ENCODE results near the gene SH3RF3.

Gene SH3RF3

DNA sequence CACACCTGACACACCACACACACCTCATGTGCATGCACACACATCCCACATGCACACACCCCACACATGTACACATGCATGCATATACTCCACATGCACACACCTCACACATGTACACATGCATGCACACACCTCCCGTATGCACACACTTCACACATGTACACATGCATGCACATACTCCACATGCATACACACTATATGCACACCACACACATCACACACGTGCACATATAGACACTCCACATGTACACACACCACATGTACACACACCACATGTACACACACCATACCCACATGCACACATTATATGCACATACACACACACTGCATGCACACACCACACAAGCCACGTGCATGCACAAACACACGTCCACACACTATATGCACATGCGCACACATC lies 384.2 kb downstream of the SH3RF3 start:
- DNase-seq (ENCODE audit: low read depth in 1 of 2, low spot score in 1 of 2): no peak

DNA sequence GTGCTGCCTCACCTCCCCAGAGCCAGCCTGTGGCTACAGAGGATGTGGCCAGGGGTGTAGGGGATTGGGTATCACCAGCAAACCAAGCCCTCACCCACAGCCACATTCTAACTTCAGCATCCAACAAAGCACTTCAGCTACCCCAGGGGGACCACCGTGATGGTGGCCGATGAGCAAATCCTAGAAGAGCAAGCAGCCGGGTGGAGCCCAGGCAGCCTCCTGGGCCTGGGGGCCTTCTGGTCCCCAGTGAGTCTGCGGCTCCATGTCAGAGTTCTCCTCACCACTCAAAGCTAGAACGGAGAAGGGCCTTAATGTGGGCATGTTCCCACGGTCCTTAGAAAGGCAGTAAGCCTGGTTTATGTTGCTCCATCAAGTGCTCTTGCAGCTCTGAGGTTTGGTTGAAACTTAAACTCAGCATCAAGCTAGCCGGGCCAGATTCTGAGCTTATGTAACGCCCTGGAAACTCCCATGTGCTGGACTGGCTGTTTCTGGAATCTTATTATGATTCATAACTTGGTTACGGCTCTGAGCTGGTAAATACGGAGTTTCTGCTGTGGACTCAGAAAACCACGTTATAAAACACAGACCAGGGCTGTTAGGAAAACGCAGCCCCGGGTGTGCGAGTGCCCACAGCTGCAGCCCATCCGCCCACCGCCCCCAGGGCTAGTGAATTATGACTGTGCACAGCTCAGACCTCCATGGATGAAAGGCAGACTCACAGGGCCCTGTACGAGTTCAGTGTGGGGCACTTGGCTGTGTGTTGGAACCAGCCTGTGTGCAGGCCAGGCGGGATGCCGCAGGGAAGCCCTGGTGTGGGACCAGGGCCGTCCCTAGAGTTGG lies 385.0 kb downstream of the SH3RF3 start:
- DNase-seq (ENCODE audit: low read depth in 1 of 2, low spot score in 1 of 2): no peak

DNA sequence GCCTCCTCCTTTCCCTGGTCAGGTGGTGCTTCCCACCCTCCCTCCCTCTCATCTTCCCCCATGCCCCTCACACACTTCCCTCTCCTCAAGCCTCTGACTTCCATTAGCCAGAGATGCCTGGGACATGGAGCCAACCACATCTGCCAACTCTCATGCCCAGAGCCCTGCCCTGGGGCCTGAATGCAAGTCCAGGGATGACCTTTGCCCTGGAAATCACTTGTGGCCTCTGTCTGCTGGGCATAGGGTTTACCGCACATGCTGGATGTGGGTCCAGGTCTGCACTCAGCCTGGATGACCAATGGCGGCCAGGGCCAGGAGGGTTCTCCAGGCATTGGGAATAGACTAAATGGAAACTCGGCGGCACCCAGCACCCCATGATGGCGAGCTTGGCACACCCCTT lies 385.9 kb downstream of the SH3RF3 start:
- no peak for DNase-seq (ENCODE audit: low read depth in 1 of 2, low spot score in 1 of 2)

DNA sequence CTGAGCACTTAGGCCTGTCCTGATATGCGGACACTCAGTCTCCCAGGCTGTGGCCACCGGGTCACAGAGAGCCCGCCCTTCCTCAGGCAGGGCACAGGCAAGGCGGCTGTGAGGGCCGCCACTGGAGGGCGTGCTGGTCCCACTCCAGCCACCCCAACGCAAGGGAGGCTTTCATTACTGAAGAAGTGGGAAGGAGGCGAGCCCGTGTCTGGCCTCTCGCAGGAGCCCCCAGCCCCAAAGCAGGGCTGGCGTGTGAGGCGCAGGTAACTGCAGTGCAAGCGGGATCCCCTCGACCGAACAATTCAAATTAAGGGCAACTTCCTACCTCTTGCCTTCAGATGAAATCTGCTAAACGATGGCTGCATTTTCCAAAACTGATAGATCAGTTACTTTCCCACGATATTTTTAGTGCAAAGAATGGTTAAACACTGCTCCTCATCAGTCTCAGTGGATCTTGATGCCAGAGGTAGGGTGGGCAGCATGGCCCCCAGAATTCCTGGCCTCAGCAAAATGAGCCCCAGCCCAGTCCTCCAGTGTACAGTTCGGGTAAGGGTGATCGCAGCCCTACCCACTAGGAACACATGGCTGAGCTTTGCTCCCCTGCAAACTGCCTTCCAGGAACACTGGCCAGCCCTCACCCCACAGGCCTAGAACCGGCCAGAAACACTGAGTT lies 387.6 kb downstream of the SH3RF3 start:
- DNase-seq (ENCODE audit: low read depth in 1 of 2, low spot score in 1 of 2): no peak

DNA sequence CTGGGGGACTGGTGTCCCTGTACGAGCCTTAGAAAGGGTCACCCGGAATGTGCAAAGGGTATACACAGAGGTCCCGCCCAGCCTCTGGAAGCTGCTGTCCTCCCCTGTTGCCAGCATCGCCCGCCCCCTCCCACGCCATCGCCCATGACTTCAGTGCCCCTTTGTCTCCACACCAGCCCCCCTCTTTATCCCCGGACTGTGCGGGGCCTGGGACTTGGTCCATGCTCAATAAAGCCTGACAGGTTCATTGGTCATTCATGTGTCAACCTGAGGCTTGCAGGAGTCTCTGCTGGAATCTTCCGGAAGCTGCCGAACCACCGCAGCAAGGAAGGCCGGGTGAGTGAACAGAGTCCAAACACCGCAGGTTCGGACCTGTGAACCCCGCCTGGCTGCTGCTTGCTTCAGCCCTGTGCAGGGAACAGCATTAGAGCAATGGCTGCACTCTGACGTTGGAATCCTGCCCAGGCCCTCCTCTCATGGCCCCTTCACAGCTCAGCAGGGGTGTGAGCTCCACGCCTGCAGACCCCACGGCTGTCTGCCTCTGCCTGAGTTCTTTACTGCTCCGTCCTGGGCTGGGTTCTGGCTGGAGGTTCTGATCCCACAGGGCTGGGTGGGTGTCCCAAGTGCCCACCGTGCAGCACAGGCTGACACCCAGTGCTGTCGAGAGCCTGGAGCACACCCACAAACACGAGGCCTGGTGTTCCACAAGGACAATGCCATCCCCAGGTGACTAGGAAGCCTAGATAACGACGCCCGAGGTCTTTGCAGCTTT lies 388.3 kb downstream of the SH3RF3 start:
- DNase-seq (ENCODE audit: low read depth in 1 of 2, low spot score in 1 of 2): no peak

DNA sequence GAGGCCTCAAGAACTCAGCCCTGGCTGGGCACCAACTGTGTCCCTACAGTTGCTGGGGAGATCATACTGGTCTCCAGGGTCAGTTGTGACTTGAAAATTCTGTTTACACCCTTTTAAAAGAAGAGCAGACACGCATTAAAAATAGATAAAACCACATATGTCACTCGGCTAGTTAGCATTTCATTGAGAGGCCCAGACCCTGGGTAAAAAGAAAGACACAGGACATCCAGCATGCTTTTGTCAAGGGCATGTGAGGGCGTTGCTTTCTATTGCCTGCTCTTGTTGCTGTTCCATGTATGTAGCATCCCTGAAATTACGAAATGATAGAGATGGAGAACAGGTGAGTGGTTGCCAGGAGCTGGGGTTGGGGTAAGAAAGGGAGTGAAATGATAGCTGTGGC lies 390.5 kb downstream of the SH3RF3 start:
- no peak for DNase-seq (ENCODE audit: low read depth in 1 of 2, low spot score in 1 of 2)

DNA sequence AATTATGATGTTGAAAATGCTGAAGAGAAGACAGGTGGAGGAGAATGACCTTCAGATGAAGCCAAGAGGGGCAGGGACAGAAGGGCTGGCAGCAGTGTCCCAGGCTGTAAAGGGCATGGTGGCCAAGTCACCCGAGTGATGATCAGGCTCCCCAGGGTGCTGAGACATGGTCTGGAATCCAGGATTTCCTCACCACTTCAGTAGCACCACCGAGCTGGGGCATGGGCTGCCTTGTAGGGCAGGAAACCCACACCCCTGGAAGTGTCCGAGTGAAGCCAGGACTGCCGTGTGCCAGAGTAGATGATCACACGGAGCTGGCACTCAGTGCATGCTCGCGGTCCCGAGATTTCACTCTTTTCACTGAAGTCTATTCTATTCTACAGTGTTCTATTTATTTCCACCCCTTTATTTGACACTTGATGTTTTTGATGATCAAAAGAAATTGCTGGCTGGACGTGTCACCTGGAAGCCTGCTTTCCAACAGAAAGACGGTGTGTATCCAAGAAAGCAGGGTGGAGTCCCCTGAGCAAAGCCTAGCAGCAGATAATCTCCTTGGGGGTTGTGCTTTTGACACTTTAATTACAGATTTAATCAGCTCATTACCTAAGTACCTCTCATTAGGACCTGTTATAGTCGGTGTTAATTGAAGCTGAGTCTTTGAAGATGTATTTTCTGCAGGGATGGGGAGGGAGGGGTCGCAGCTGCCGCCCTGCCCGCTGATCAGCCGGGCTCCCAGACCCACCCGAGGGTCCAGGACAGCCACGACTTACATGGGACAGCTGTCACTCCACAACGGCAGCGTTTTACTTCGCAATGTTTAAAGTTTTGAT lies 392.4 kb downstream of the SH3RF3 start:
- DNase-seq (ENCODE audit: low read depth in 1 of 2, low spot score in 1 of 2): no peak

DNA sequence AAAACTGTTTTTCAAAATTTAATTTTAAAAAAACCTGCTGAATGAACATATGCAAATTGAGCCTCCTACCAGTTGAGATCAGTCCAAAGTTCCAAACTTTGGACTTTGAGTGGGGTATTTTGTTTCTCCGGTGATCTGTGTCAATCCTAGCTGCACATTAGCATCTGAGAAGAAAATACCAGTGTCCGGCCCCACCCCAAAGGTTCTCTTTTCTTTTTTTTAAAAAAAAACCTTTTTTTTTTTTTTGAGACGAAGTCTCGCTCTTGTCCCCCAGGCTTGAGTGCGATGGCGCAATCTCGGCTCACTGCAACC lies 393.0 kb downstream of the SH3RF3 start:
- no peak for DNase-seq (ENCODE audit: low read depth in 1 of 2, low spot score in 1 of 2)

DNA sequence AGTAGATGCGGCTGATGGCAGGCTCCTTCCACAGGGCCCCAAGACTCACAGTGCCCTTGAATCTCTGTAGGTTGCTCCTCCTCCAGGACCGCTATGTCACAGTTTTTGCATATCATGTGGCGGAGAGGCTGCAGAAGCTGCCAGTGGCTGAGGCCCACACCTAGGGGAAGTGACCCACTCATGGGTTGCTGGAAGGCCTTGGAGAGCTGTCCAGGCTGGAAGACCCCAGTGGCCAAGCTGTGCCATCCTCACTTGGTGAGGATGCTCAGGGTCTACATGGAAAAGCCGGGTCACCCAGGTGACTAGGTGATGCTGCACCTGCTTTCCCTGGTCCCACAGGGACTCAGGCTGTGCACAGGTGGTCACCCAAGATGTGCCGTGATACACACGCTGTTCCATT lies 394.1 kb downstream of the SH3RF3 start:
- no peak for DNase-seq (ENCODE audit: low read depth in 1 of 2, low spot score in 1 of 2)

DNA sequence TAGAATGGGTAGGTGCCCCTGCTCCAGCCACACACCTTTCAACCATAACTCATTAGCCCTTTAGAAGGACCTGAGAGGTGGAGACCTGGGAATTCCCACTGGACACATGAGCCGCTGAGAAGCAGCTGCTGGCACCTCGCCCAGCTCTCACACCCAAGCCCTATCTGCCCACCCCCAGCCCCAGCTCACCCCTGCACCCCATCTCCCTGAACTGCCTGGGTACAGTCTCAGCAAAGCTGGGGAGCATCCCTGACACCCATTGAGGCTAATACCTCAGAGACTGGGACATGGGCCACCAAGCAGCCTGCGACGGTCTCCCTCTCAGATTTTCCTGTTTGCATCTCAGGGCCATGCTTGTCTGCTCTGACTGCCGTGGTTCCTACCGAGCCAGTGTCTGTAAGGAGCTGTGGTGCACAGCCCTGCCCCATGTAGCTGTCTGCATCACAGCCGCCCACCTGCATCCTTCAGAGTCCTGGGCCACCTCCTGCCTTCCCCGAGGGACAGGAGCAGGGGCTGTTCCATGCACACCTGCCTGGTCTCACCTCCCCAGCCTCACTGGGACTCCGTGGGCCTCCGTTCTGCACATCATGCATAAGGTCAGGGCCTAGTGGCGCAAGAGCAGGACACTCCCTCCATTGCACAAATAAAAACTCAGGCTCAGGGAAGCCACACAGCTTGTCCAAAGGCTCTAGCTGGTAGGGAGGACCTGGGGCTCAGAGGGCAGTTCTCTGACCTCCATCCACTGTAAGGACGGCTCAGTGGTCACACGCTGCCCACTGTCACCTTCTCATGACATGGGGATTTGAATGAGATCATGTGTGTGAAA lies 394.7 kb downstream of the SH3RF3 start:
- no peak for DNase-seq (ENCODE audit: low read depth in 1 of 2, low spot score in 1 of 2)

DNA sequence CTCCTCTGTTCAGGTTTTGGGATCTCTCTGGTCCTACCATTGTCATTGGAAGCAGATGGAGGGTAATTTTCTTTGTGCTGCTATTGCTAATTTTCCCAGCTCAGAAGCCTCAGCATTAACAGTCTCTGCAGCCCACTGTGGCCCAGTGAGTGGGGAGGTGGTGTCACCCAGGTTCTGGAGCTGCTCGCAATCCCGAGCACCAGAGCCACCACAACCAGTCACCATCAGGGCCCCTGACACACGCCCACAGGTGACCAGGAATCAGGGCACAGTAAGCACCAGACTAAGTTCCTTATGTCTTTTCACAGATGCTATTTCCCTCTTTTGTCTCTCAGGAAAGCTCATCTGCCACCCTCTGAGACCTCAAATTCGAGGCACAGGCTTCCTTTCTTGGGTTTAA lies 396.8 kb downstream of the SH3RF3 start:
- no peak for DNase-seq (ENCODE audit: low read depth in 1 of 2, low spot score in 1 of 2)

DNA sequence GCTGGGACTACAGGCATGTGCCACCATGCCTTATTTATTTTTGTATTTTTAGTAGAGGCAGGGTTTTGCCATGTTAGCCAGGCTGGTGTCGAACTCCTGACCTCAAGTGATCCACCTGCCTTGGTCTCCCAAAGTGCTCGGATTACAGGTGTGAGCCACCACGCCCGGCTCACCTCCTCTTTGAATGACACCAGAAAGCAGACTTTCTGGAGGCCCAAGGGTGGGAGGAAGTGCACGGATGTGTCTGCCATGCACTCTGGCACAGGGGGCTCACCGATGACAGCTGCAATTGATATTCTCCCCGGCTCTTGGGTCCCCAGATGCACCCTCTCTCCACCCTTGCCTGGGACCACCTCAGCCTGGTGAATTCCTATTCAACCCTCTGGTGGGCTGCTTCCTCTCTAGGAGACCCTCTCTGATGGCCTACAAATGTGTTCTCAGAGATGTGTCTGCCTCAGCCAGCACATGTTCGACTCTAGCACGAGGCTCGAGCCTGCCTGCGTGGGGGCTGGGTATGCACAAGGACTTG lies 397.5 kb downstream of the SH3RF3 start:
- DNase-seq (ENCODE audit: low read depth in 1 of 2, low spot score in 1 of 2): no peak

DNA sequence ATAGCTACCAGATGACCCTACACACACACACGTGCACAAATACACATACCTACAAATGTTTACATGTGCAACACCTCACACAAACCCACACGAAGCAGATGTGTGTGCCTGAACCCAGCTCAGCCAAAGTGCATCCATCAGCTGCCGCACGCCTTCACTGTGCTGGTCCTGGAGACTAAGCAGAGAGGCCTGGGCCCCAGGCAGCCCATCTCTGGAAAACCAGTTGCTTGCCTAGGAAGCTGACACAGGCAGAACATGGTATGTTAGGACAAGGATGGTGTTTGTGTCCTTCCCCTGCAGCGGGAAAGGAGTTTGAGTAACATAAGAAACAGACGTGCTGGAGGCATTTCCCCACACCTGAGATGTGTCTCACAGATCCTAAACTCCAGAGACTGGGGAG lies 398.1 kb downstream of the SH3RF3 start:
- no peak for DNase-seq (ENCODE audit: low read depth in 1 of 2, low spot score in 1 of 2)

DNA sequence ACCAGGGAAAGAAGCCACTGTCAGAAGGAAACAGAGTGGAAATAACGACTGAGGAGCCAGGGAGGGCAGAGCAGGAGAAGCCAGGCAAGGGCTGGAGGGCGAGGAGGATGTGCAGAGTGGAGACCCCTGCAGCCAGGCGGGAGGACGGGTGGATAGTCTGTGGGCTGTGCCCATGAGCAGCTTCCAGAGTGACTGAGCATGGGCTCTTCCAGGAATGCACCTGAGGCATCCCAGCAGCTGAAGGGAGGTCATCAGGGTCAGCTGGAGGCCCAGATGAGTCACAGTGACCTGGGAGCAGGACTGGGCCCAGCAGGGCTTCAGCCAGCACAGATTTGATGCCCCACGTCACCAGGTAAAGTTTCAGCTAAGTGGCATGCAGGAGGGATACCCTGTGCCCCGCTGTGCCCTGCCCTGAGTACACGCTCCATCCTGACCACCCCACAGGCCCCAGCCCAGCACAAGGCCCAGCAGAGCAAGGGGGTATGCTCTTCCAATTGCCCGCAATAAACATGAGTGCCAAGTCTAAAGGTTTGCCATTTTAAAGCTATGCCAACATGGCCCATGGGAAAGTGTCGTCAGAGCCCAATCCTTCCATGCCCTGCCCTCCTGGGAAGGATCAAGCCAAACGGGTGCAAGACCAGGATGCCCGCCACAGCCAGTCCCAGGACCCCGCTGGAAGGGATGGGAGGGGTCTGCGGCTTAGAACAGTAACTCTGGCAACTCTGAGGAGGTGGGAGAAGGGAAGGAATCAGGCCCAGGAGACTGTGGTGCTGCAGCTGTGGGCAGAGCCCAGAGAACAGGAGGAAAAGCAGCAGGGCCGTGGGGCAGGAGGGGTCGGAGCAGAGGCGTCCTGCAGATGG lies 399.1 kb downstream of the SH3RF3 start:
- DNase-seq (ENCODE audit: low read depth in 1 of 2, low spot score in 1 of 2): no peak

DNA sequence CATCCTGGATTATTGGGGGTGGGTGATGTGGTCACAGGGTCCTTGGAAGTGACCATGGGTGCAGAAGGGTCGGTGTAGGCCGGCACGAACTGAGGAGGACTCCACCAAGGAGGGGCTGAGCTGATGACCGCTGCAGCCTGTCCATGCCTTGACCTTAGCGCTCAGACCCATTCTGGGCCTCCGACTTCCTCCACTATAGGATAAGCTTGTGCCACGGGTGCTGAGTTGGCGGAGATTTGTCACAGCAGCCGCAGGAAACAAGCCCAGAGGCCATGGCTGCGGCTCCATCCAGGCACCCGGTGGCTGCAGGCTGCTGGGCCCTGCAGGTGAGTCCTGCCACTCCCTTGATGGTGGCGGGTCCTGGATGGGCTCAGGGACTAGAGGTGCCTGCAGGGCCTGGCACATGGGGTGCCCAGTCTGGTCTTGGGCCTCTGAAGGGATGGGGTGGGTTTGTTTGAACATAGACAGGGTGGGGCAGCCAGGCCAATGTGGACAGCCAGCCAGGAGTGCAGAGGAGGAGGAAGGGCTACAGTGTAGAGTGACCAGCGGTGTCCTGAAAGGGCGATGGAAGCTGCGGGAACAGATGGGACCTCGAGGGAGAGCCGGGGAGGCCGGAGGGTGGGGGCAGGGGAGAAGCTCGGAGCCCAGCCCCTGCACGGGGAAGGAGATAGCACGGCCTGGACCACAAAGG lies 400.0 kb downstream of the SH3RF3 start:
- DNase-seq (ENCODE audit: low read depth in 1 of 2, low spot score in 1 of 2): no peak

DNA sequence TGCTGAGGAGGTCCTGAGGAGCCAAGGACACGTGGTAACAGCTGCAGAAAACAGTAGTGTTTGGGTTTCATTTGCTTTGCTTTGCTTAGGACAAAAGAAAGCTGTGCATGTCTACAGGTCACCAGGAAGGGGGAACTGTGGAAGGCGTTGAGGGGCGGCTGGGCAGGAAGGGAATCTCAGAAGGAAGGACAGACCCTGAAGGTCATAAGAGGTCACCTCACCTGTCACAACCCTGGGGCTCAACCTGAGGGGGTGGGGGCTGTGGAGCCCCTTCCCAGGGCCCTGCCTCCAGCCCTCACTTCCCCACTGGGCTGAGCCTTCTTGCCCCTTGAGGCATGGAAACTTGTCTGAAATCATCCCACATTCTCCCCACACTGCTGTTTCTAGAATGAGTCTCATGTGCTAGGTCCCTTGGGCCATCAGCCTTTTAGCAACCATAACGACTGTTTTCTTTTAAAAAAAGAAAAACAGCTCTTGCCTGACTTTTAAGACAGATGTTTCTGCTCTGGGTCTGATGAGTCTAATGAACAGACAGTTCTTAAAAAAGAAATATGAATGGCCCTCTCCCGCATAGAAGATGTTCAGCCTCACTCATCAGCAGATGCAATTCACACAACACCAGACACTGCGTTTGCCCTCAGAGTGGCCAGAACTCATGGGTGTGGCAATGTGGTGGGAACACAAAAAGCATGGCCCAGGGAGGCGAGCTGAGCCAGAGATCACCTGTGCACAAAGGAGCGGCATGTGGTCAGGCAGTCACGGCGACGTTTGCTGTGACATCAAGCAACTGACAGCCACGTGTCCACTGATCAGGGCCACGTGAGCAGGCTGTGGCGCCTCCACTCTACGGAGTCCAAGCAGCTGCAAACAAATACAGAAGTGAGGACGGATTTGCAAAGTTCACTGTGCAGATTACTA lies 400.8 kb downstream of the SH3RF3 start:
- no peak for DNase-seq (ENCODE audit: low read depth in 1 of 2, low spot score in 1 of 2)

DNA sequence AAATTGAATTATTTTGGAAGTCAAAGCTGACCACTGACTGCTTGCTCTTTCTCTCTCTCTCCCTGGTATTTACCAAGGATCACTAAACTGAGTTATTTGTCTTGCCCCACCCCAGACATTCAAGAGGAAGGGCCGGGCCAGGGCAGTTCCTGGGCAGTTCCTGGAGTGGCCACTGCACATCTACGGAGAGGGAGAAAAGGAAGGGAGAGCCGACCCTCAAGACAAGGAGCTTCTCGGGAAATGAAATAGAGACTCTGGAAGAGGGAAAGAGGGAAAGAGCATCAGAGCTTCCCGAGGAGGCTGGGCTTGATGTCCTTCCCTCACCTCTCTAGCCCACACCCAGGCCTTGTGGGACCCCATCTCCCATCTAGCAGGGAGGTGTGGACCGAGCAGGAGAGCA lies 401.7 kb downstream of the SH3RF3 start:
- no peak for DNase-seq (ENCODE audit: low read depth in 1 of 2, low spot score in 1 of 2)

DNA sequence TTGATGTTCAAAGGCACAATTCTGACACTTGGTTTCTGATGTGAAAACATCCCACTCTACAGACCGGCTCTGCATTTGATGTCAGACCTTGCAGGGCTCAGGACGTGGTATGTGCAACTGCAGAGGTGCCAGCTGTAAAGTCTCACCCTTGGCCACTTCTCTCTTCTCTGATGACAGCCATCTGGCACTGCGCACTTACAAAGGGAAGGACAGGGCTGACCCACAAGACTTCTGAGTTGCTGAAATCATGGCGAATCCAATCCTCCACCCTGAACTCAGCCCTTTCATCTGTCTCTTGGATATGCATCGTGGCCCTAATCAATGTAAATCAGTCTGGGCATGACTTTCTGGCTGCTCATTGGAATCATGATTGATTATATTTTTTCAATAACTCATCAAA lies 402.2 kb downstream of the SH3RF3 start:
- DNase-seq (ENCODE audit: low read depth in 1 of 2, low spot score in 1 of 2): no peak

Measured in activated CD4-positive, alpha-beta T cell treated with anti-CD3 and anti-CD28 coated beads, Interleukin-2, amount 50 U/mL, for 24 hours (primary cell).